Endothelial cell of umbilical vein (primary cell): Measurements from ENCODE around the gene TMEM273. TPM values are rescaled to one million over a fixed set of nuclear protein-coding genes. Genes with fewer than 3 reads are reported as not detected.

Experiments
- BruUV-seq: library from RNA; stranded (reverse); fragments of 400-500 nt; replicated peaks from 2 replicates; lab custom pipeline; 2021; lab: Mats Ljungman, UMichigan
- CTCF ChIA-PET: fragments of 300-600, 350-600 bp; sonication (Branson Sonifier 250); formaldehyde crosslinking; loops from one replicate; lab custom pipeline; 2021; ENCODE audit warnings: antibody characterized with exemption, inconsistent platforms; lab: Charles Lee
- POLR2A ChIA-PET: fragments of 300-600, 350-600 bp; sonication (Branson Sonifier 250); formaldehyde crosslinking; loops from one replicate; lab custom pipeline; 2021; ENCODE audit warnings: antibody characterized with exemption, inconsistent platforms; lab: Charles Lee
- DNase-seq: peaks from one replicate; pipeline ENCODE4 v3.0.0-alpha.2; 2011; ENCODE audit warnings: low read depth, low spot score
- FAIRE-seq: peaks from 2 replicates; lab custom pipeline; 2011; peaks lifted over from hg19 to GRCh38; lab: Jason Lieb, UNC
- H2AFZ ChIP-seq: 2 replicates; pipeline ENCODE4 v1.6.0; 2012; ENCODE audit warnings: low read depth, low read length, control low read depth, inconsistent platforms
- H3K27ac ChIP-seq: 2 replicates; pipeline ENCODE4 v1.5.1; 2011; ENCODE audit warnings: low read depth, mild to moderate bottlenecking, control low read depth, low read length, moderate library complexity; ENCODE audit not compliant: insufficient read depth
- H3K27me3 ChIP-seq, 2 experiments: 2 replicates each; pipeline versions ENCODE4 v1.6.0 to v1.6.1; 2011; ENCODE audit warnings: low read length in 2 of 2, mixed read lengths in 1 of 2; ENCODE audit not compliant: control insufficient read depth in 2 of 2, insufficient read depth in 2 of 2
- H3K36me3 ChIP-seq, 2 experiments: 2 replicates in 1 of 2; 3 replicates in 1 of 2; pipeline ENCODE4 v1.5.1; 2011; ENCODE audit warnings: low read length in 2 of 2, mild to moderate bottlenecking in 1 of 2, moderate library complexity in 1 of 2; ENCODE audit not compliant: control insufficient read depth in 2 of 2, insufficient read depth in 2 of 2; ENCODE audit errors: extremely low read depth in 1 of 2
- H3K4me1 ChIP-seq: 3 replicates; pipeline ENCODE4 v1.5.1; 2011; ENCODE audit warnings: mild to moderate bottlenecking, low read length; ENCODE audit not compliant: control insufficient read depth, insufficient read depth; ENCODE audit errors: extremely low read depth
- H3K4me2 ChIP-seq: 2 replicates; pipeline ENCODE4 v1.6.1; 2011; ENCODE audit warnings: low read length, control low read depth, mixed read lengths; ENCODE audit not compliant: insufficient read depth
- H3K4me3 ChIP-seq, 3 experiments: fragments of 200-600 bp in 1 of 3; sonication (generic), shearing (Covaris generic) in 1 of 3; replicated peaks in 1 of 3; 2 replicates each; pipeline ENCODE4 v1.5.1; 2011 to 2016; ENCODE audit warnings: control low read depth in 3 of 3, low read length in 3 of 3, mild to moderate bottlenecking in 2 of 3, inconsistent platforms in 1 of 3, low read depth in 1 of 3, moderate library complexity in 1 of 3; ENCODE audit not compliant: insufficient read depth in 1 of 3
- H3K79me2 ChIP-seq: 2 replicates; pipeline ENCODE4 v1.6.0; 2012; ENCODE audit warnings: low read length, inconsistent platforms; ENCODE audit not compliant: control insufficient read depth, insufficient read depth
- H3K9ac ChIP-seq: replicated peaks from 2 replicates; pipeline ENCODE3; 2011; ENCODE audit warnings: low read length, control low read depth; ENCODE audit not compliant: insufficient read depth; ENCODE audit errors: extremely low read depth
- H3K9me1 ChIP-seq: replicated peaks from 3 replicates; pipeline ENCODE4 v1.6.0; 2011; ENCODE audit warnings: mild to moderate bottlenecking, low read length; ENCODE audit not compliant: control insufficient read depth, insufficient read depth; ENCODE audit errors: extremely low read depth
- H3K9me3 ChIP-seq: replicated peaks from 2 replicates; pipeline ENCODE4 v1.5.1; 2012; ENCODE audit warnings: low read length, inconsistent platforms; ENCODE audit not compliant: control insufficient read depth, insufficient read depth
- H4K20me1 ChIP-seq: replicated peaks from 2 replicates; pipeline ENCODE3; 2011; ENCODE audit warnings: mild to moderate bottlenecking, low read length; ENCODE audit not compliant: control insufficient read depth, insufficient read depth; ENCODE audit errors: extremely low read depth
- CTCF ChIP-seq, 2 donors: IDR thresholded peaks; 1 replicate in 1 of 2; 2 replicates in 1 of 2; pipeline ENCODE4 v1.5.1; 2011; ENCODE audit warnings: low read length in 2 of 2, mild to moderate bottlenecking in 2 of 2, moderate library complexity in 2 of 2, control low read depth in 1 of 2, inconsistent platforms in 1 of 2, low read depth in 1 of 2; ENCODE audit not compliant: insufficient read depth in 1 of 2; ENCODE audit errors: extremely low read depth in 1 of 2
- EZH2 ChIP-seq: IDR thresholded peaks from 2 replicates; pipeline ENCODE4 v1.6.1; 2012; ENCODE audit warnings: borderline replicate concordance, low read depth, mild to moderate bottlenecking, moderate library complexity, low read length, inconsistent platforms; ENCODE audit not compliant: severe bottlenecking
- FOS ChIP-seq: IDR thresholded peaks from 2 replicates; pipeline ENCODE4 v1.6.1; 2011; ENCODE audit warnings: mild to moderate bottlenecking, low read length, moderate library complexity, borderline replicate concordance; ENCODE audit not compliant: insufficient read depth
- GATA2 ChIP-seq: IDR thresholded peaks from 2 replicates; pipeline ENCODE4 v1.7.0; 2011; ENCODE audit warnings: low read depth, mild to moderate bottlenecking, moderate library complexity, mixed read lengths, low read length; ENCODE audit not compliant: insufficient read length, insufficient read depth
- JUN ChIP-seq: IDR thresholded peaks from 2 replicates; pipeline ENCODE4 v1.6.1; 2011; ENCODE audit warnings: borderline replicate concordance, low read depth; ENCODE audit not compliant: insufficient read length, insufficient read depth
- MAX ChIP-seq: IDR thresholded peaks from 2 replicates; pipeline ENCODE4 v1.6.1; 2011; ENCODE audit not compliant: insufficient read depth, insufficient read length
- MYC ChIP-seq: IDR thresholded peaks from one replicate; pipeline ENCODE4 v1.6.1; 2011; ENCODE audit warnings: mild to moderate bottlenecking, low read depth, low read length
- POLR2A ChIP-seq: IDR thresholded peaks from 2 replicates; pipeline ENCODE4 v1.6.1; 2012; ENCODE audit warnings: low read depth, mild to moderate bottlenecking, control low read depth, low read length
- POLR2AphosphoS5 ChIP-seq: IDR thresholded peaks from 2 replicates; pipeline ENCODE4 v1.6.1; 2012; ENCODE audit warnings: low read depth, mild to moderate bottlenecking, control low read depth, low read length, moderate library complexity; ENCODE audit not compliant: insufficient read depth
- dilution Hi-C: fragments of 300-500 bp; cut with MboI; formaldehyde crosslinking; loops from one replicate; pipeline ENCODE4 v1.15.0; 2019; ENCODE audit warnings: low sequenced_read_pairs; ENCODE audit not compliant: extremely low pct_ligation_motif_present
- intact Hi-C: fragments of 100-400 bp; cut with micrococcal nuclease; formaldehyde crosslinking; loops from one replicate; pipeline ENCODE4 v1.10.0; 2022
- polyA plus RNA-seq, 4 experiments: library from polyadenylated mRNA; depleted of rRNA in 3 of 4; stranded (reverse) in 3 of 4; unstranded in 1 of 4; fragments of >200 nt; gene quantifications; 2 replicates each; pipeline versions ENCODE4 v1.2.1 to v1.2.3, GENCODE V29; 2011 to 2012; ENCODE audit warnings: missing spikeins in 1 of 4
- total RNA-seq: library from RNA; stranded (reverse); gene quantifications from 2 replicates; pipeline ENCODE4 v1.2.3, GENCODE V29; 2021

Gene TMEM273
- total and polyA plus RNA-seq, 2 donors (not counting 3 experiments of a cell fraction or from before 2014, with no cell fraction given): 1.9 to 3.7 TPM

- H3K36me3 ChIP-seq: no peaks in the 10 kb centered on the region
- H3K4me2 ChIP-seq: no peak overlapping the region
- no peaks in the 10 kb centered on the region for H3K4me1 ChIP-seq
- intact Hi-C loops: no loop called here
- BruUV-seq: no TSS peak
- no peaks in the 10 kb centered on the region for H3K9me1 ChIP-seq
- ChIA-PET POLR2A (no interaction called here), CTCF (no interaction called here)
- no peaks in the 10 kb centered on the region for H4K20me1 ChIP-seq
- FAIRE-seq: no peak
- TF ChIP-seq POLR2A (no peak), JUN (no peak), POLR2AphosphoS5 (no peak), GATA2 (no peak), MAX (no peak), MYC (no peak), EZH2 (no peak), CTCF (IDR thresholded peaks at IDR 0.05; ENCODE audit: extremely low read depth in 1 of 2, insufficient read depth in 1 of 2, low read depth in 1 of 2, low read length in 2 of 2) (no peak), FOS (no peak)
- no peak overlapping the region for H3K9ac ChIP-seq
- no peaks in the 10 kb centered on the region for H3K27me3 ChIP-seq
- H3K79me2 ChIP-seq: no peaks in the 10 kb centered on the region
- H3K9me3 ChIP-seq: no peaks in the 10 kb centered on the region
- no peak for DNase-seq
- H2AFZ ChIP-seq: no peak overlapping the region
- no peak overlapping the region for H3K4me3 ChIP-seq
- dilution Hi-C loops: no loop called here
- H3K27ac ChIP-seq: no peak overlapping the region
Observed at GRCh38 chr10:49129376-49129775, 58.8 kb downstream of the TMEM273 start.
